OCI-M2 (cell line): ENCODE measurements around the gene AGAP1.
"Not testable (repeated sequence)": the region's sequence is repeated elsewhere in the genome, so short reads cannot be mapped to it uniquely, and the experiment has no call there.

Experiments
- DNase-seq: peaks from one replicate; lab custom pipeline; 2025; ENCODE audit not compliant: unreplicated experiment; lab: John Stamatoyannopoulos, UW

The AGAP1 gene

DNA sequence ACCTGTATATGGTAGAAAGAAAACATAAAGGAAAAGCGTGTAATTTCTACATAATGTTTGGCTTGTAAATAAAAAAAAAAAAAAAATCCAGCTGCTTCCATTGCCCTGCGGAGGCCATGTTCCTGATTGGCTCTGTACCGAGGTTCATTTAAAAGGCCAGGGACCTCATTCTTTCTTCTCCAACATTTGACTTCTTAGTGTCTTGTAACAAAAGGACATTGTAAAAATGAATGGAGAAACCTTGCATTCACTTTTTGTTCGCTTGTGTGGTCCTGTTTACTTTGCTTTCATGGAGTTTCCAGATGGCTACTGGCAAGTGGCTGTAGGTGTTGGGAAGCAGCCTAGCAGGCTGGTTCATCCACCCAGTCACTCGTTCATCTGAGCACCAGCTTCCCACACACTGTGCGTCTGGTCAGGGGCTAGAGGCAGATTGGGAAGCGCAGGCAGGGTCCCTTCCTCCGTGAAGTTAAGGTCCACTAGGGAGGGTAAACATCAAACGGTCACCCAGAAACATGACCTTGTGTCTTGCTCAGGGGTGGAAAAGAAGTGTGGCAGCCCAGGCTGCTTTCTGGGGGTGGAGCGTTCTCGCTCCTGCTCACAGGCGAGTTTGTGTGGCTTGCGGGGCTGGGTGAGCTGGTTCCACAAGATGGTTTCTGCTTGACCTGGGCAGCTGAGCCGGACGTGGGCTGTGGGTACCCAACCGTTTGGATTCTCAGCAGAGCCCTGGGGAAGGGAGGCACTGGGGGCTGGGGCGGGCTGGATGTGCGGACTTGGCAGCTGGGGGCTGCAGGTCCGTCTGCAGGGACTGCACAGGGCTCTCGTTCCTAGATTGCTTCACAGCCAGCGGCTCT is 260.7 kb downstream of the AGAP1 start:
- DNase-seq = no peak

DNA sequence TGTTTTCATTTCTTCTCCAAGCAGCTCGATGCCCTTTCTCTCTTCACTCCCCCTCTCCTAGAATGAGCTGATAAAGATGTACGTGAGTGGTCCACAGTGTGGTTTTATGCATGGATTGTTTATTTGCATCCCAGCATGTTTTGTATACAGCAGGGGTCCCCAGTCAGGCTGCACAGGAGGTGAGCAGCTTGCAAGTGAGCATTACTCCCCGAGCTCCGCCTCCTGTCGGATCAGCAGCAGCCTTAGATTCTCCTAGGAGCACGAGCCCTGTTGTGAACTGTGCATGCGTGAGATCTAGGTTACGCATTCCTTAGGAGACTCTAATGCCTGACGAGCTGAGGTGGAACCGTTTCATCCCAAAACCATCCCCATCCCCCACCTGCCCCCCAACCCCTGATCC is 262.6 kb downstream of the AGAP1 start:
- no peak for DNase-seq

DNA sequence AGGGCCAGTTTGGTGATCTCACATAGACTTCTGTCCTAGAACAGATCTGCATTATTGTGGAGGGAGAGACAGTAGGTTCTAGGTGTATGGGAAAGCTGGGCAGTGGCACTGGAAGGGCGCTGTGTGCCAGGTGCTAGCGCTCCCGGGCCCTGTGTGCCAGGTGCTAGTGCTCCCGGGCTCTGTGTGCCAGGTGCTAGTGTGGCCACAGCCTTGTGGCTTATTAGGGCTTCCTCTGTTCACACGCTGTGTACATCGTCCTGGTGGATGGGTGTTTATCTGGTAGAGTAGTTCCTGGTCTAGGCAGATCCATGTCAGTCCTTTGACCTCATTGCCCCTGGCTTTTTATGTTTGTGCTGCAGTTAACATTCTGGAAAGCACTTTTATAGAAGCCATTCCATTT is 263.4 kb downstream of the AGAP1 start:
- no peak for DNase-seq

DNA sequence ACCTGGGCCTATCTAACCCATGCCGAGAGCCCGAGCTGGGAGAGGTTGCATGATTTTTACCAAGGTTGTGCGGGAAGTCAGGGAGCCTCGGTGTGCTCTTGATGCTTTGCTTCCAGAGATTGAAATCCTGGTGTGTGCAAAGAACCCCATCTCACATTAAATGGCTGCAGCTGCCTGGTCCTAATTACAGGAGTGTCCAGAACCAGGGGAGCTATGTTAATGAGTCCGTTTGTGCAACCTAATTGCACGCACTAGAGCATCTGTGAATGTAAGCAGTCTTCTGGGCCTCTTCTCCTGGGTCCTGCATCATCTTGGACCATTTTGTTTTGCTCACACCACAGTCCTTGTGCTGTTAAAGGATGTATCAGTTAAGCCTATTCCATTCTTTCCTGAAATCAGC is 263.8 kb downstream of the AGAP1 start:
- no peak for DNase-seq

DNA sequence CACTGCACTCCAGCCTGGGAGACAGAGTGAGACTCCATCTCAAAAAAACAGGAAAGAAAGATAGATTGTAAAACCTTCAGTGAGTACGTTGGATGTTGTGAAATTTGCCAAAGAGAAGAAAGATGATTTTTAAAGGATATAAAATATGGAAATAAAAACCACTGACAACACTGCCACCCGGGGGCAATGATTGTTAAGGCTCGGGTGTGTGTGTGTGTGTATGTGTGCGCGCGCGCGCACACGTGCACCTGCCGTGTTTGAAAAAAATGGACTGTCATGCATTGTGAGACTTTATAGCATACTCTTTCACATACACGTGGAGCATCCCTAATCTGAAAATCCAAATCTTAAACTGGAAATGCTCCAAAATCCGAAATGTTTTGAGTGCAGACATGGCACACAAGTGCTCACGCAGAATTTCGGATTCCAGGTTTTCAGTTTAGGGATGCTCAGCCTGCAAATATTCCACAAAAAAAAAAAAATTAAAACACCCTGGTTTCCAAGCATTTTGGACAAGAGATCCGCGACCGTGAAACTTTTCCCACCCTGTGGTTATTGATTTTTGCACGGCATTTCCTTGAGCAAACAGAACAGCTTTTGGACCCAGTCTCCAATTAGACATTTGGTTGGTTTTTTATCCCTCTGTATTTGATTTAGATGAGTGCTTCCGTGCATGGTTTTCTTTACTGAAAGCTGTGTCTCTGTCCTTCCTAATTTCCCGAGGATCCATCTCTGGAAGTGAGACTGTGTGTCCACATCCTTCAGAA is 269.2 kb downstream of the AGAP1 start:
- no peak for DNase-seq

DNA sequence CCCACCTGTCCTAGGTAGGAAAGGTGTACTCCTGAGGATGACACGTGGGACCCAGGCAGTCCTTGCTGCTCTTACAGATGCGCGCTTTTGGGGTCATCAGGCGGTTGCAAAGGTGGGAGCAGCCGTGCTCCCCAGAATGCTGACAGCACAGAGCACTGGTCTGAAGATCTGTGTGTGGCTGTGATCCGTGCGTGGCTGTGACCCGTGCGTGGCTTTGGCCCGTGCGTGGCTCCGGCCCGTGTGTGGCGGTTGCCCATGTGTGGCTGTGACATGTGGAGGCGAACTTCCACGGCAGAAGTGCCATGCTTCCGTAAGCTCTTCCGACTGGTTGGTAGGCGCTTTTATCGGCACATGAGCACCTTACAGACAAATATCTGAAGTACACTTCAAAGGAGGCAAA is 270.0 kb downstream of the AGAP1 start:
- DNase-seq = no peak

DNA sequence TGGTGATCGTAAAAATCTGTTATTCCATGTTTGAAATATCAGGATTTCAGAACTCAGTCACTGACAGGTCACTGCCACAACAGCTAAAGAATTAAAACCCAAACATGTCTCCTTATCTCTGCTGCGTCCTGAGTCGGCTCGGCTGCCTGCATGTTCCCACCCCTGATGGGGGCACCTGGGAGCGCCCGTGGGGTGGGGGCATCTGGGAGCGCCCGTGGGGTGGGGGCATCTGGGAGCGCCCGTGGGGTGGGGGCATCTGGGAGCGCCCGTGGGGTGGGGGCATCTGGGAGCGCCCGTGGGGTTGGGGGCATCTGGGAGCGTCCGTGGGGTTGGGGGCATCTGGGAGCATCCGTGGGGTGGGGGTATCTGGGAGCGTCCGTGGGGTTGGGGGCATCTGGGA is 270.6 kb downstream of the AGAP1 start:
- not testable (repeated sequence) for DNase-seq

DNA sequence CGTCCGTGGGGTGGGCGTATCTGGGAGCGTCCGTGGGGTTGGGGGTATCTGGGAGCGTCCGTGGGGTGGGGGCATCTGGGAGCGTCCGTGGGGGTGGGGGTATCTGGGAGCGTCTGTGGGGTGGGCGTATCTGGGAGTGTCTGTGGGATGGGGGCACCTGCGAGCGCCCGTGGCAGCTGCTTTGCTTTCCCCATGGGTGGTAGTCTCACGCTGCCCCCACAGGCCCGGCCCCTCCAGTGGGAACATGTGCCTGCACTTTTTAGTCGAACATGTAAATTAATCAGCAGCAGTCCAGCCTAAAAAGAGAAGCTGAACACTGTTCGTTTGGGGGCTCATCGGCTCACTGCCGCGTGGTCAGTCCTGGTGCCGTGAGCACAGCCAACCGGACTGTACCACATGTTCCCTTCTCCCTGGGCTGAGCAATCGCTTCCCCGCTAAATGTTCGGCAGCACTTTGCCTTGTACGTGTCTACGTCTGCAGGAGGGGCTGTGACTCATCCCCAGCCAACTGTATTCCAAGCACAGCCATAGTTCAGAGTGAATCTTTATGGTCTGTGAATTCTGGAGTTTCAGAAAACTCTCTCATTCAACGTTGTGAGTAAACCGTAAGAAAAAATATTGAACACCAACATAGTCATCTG is 271.5 kb downstream of the AGAP1 start:
- no peak for DNase-seq

DNA sequence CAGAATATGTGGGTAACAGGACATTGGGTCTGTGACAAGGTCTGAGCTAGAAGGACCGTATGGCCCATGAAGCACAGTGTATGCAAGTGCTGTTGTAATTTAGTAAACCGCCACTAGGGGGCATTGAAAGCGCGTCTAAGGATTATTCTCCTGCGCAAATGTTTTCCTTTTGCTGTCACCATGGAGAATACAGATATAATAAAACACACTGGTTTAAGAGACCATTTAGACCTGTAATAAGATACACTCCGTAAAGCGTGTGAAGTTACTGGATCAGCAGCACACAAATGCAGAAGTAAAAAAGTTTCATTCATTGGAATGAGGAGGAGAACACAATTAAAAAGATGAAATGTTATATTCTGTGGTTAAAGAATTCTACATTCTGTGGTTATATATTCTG is 272.4 kb downstream of the AGAP1 start:
- peak; percentile 43 for DNase-seq

DNA sequence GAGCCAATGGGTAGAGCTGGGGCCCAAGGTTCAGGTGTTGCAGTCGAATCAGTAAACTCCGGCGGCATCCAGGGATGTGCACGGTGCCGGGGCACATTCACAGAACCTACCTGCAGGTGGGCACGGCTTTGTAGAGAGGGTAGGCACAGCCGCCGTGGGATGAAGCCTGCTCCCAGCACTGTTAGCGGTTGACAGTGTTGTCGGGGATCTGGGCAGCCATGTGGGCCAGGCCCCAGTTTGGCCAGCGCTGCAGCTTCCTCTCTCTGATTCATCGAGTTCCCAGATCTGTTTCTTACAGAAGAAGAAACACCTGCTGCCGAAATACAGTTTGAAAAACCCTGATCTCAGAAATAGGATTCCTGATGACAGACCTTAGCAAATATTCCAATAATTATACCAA is 274.8 kb downstream of the AGAP1 start:
- no peak for DNase-seq

DNA sequence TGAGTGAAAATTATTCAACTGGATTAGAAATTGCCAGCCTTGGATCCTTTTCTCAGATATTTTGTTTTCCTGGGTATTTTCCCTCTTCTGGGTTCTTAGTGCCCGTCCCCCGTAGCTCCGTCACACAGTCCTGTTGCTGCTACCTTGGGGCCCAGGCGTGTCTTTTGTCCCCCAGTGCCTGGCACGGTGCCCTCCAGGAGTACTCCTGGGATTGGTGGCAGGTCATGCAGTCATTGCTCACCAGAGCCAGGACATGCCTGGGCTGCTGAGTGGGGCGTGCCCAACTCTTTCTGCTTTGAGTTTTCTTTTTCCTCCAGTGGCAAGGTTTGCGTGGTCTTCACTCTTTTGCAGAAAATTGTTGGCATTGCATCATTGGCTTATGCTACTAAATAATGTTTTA is 275.2 kb downstream of the AGAP1 start:
- DNase-seq = no peak

DNA sequence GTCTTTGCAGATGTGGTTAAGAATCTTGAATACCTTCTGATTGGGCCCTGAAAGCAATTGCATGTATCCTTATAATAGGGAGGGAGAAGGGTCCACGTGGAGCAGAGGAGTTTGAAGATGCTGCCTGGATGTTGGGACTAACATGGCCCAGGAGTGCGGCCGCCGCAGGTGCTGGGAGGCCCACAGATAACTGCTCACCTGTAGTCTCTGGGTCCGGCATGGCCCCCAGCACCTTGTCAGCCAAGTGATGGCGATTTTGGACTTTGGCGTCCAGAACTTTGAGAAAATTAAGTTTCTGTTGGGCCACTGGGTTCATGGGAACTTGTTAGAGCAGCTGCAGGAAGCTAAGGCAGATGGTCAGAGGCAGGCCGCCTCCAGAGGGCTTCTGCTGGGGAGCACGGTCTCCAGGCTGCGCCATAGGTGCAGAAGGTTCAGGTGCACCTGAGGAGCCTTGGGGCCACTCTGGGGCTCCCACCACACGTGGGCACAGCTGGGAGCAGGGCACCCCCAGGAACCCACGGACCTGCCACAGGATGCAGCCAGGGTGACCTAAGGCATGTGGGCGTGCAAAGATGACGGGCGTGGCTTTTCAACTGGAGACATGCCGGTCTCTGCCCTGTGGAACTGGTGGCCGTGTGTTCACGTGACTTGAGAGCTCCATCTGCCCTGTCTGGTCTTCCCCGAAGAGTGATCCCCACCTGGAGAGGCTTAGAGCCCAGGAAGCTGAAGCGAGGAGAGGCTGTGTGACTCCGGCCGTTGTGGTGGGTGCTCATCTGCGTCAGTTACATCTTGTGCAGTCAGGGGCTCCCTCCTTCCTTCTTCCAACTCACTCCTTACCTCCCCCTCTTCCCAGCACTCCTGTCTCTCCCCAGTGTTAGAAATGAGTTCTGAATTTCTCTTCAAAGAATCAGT is 277.3 kb downstream of the AGAP1 start:
- no peak for DNase-seq

DNA sequence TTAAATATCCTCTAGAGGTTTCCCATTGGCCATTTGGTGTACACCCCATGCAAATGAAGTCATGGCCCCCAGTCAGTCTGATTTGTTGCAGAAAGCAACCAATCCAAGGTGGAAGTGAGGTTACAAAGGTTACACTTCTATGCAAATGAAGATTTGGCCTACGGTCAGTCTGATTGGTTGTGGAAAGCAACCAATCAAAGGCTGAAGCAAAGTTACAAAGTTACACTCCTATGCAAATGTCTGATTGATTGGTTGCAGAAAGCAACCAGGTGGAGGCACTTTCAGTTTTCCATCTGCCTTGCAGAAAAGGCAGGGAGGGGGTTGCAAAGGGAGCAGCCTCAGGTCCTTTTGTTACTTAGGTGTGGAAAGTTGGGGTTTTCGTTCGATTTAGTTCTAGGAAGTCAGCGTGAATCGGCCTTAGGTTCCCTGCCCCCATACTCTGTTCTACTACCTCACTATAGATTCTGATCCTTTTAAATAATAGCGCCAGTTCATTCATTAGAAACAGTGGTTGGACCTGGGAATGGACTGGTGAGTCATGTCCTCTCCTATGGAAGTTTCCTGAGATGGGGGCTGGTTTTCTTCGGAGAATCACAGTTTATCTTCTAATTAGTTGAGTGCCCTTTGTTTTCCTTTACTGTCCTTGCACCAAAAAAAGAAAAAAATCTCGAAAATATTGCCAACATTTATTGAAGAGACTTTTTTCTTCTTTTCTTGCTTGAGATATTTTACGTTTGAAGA is 279.5 kb downstream of the AGAP1 start:
- DNase-seq = no peak

DNA sequence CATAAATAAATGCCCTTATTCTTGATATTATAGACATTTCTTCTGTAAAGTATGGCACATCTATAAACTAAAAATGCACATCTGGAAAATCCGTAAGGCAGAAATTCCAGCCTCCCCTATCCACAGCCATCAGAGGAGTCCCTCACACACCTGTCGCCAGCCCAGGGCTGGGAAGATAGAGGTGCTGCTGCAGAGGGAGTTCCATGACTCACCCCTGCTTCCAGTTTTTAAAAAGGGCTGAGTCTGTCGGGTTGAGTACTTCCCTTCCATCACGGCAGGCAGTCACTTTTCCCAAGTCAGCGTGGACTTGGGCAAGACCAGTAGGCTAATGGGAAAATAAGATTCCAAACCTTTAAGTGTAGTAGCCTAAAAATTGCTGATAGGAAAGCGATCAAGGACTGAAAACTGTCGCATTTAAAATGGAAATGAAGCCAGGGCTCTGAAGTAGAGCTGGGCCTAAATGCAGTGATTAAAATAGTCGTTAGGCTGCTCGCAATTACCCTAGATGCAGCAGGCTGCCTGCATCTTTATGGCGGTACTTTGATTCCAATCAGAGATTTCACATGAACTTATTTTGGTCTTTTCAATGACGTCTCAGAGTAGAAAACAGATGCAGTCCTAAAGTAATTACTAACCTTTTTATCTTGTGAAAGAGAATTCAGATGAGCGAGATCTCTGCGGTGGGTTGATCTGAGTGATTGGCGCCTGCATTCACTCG is 280.5 kb downstream of the AGAP1 start:
- DNase-seq = no peak

DNA sequence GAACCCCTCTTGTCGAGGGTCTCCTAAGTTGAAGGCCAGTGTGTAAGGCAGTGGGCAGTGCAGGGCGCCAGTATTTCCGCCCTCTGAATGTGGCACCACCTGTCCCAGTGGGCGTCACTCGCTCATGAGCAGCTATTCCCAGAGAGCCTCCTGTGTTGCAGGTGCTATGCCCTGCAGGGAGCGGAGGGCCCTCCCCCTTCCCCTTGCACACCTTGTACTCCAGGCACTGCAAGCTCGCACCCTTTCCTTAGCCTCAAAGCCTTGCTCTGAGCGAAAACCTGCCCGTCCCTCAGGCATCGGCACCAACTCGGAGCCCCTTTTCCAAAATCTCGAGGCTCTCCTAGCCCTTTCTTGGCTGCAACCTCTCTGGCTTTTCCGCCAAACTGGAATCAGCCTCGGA is 282.7 kb downstream of the AGAP1 start:
- no peak for DNase-seq

DNA sequence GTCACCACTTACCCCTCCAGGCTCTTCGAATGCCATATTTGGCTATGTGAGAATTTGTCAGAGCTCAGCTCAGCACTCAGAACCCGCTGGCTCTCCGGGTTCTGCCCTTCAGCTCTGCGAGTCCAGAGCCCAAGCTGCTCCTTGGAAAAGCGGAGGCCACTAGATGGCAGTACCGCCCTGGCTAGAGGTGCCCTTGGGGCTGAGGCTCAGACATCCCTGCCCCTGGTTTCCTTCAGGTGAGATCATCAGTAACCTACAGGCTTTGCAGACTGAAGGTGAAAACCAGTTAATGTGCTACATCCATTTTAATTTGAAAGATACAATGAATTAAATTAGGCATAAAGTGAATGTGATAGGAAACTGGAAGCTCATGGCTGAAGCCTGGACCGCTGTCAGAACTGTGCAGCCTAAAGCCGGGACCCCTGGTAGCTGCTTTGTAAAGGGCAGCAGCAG is 285.6 kb downstream of the AGAP1 start:
- no peak for DNase-seq

DNA sequence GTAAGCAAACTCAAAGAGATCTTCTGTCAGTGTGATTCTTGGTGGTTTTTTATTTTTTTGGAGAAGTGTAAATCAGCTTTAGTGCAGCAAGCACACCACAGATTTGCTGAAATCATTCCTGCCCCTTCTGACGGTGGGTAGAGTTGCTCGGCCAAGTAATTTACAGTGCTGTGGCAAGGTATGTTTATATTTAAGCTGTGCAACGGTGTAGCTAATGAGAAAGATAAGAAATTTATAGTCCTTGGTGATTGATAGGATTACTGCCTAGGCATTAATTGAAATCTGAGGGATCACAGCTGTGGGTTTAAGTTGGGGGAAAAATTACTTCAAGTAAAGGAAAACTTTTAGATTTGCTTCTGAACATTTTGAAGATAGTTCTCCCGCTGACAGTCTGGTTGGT is 286.6 kb downstream of the AGAP1 start:
- DNase-seq = no peak

DNA sequence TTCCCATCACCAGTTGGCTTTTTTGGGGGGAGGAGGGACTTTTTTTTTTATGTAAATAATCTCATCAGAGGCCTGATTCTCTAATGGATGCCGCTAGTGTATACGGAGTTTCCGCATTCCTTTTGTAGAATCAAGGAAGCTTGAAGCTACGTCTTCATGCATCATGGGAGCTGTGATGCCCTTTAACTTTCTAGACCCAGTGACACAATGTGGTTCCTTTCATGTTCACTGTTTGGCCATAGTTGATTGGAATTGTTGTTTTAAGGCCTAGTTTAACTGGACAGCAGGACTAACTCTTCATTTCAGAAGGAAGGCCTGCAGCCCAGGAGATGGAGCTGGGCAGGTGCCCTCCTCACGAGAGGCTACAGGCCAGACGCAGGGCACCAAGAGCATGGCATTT is 287.9 kb downstream of the AGAP1 start:
- DNase-seq = no peak

DNA sequence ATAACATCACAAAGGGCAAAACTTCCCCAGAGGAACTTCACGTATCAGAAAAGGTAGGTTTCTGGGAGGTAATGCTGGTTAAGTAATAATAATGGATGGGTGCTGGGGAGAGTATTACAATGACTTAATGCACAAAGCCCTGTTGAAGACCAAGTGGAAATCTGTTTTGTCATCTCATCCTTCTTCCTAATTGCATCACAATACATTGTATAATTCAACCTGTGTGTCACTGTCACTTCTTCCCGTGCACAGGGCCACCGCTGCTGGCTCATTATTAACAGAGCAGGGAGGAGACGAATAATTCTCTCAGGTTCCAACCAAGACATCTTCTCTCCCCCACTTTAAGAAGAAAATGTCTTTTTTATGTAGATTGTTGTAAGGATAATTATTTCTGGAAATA is 290.9 kb downstream of the AGAP1 start:
- no peak for DNase-seq

DNA sequence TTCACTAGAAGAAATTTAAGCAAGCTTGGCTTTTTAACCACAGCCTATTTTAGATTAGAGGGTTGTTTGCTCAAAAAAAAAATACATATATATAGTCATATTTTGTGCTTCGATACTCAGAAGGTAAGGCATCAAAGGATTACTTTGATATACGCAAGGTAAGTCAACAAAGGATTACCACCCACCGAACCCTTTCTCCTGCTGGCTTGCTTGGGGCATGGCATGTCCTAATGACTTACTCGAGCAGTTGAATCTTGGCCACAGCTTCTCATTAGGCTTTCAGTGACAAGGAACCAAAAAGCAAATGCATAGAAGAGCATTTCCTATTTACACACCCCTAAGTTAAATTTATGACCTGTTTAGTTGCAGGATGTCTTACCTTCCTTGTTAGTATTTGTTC is 295.7 kb downstream of the AGAP1 start:
- DNase-seq = no peak
